Kidney (tissue), 14 donors: ENCODE measurements around the gene BHMT. TPM values are rescaled to one million over a fixed set of nuclear protein-coding genes. Genes with fewer than 3 reads are reported as not detected.

Source experiments
- DNase-seq, 5 donors: peaks; one replicate each; pipeline ENCODE4 v3.0.0-alpha.2; 2013 to 2020
- FAIRE-seq: peaks from 2 replicates; lab custom pipeline; 2012; peaks lifted over from hg19 to GRCh38; lab: Jason Lieb, UNC
- H3K27ac ChIP-seq, 2 donors: one replicate each; pipeline ENCODE4 v1.7.0; 2013; ENCODE audit warnings: low read depth in 2 of 2, low read length in 2 of 2, inconsistent platforms in 1 of 2
- H3K27me3 ChIP-seq: one replicate; pipeline ENCODE4 v1.7.1; 2013; ENCODE audit warnings: low read length, inconsistent platforms; ENCODE audit not compliant: control insufficient read depth, insufficient read depth
- H3K36me3 ChIP-seq, 3 donors: one replicate each; pipeline versions ENCODE4 v1.7.0 to v1.7.1; 2013; ENCODE audit warnings: low read length in 3 of 3, control low read depth in 1 of 3, inconsistent platforms in 1 of 3; ENCODE audit not compliant: insufficient read depth in 3 of 3, control insufficient read depth in 2 of 3
- H3K4me1 ChIP-seq, 3 donors: one replicate each; pipeline versions ENCODE4 v1.7.0 to v1.7.1; 2013; ENCODE audit warnings: low read length in 3 of 3, inconsistent platforms in 1 of 3, low read depth in 1 of 3; ENCODE audit not compliant: control insufficient read depth in 2 of 3, insufficient read depth in 2 of 3
- H3K4me3 ChIP-seq, 3 donors: one replicate each; pipeline versions ENCODE4 v1.7.0 to v1.8.1; 2013; ENCODE audit warnings: low read length in 3 of 3, control low read depth in 1 of 3, inconsistent platforms in 1 of 3
- H3K9ac ChIP-seq, 3 donors: one replicate each; pipeline versions ENCODE4 v1.7.0 to v1.7.1; 2013; ENCODE audit warnings: low read length in 3 of 3, control low read depth in 1 of 3, inconsistent platforms in 1 of 3
- H3K9me3 ChIP-seq, 3 donors: one replicate each; pipeline versions ENCODE4 v1.7.0 to v1.7.1; 2013; ENCODE audit warnings: low read length in 3 of 3, control low read depth in 1 of 3, inconsistent platforms in 1 of 3; ENCODE audit not compliant: control insufficient read depth in 2 of 3, insufficient read depth in 1 of 3
- CTCF ChIP-seq: IDR thresholded peaks from 3 replicates; pipeline ENCODE4 v1.5.1; 2012; ENCODE audit warnings: mild to moderate bottlenecking, moderate library complexity, borderline replicate concordance; ENCODE audit not compliant: insufficient read depth; ENCODE audit errors: extremely low read depth
- intact Hi-C: fragments of 100-400 bp; cut with DNase I; formaldehyde crosslinking; loops from one replicate; pipeline ENCODE4 v1.11.1; 2022
- polyA plus RNA-seq: library from polyadenylated mRNA; stranded (reverse); fragments of 350-450 nt; fragmentation: Illumina TruSeq; extraction: RNeasy Lipid Tissue Mini Kit (QIAGEN cat#74804); gene quantifications from one replicate; pipeline ENCODE4 v1.2.3, GENCODE V29; 2014; ENCODE audit warnings: low read depth, low replicate concordance; ENCODE audit not compliant: insufficient read depth
- total RNA-seq: library from RNA; stranded (reverse); fragmentation: NEBNext Ultra II Directional; extraction: Animal tissue kit (Norgen Biotek cat#: 25700); gene quantifications from one replicate; pipeline ENCODE4 v1.2.1, GENCODE V29; 2021
- donor health status: control.
- donor health status: control.
- donor health status: control.
- donor health status: control.
- donor health status: control.
- donor health status: DM: yes; HTN: yes; CAD: no.
- donor health status: Normal renal cell carcinoma (clear cell type).

Gene BHMT
- total and polyA plus RNA-seq, 2 donors from 2014 or later: 30.7 to 270 TPM

- intact Hi-C loops: loop anchor here (10.0 kb wide), 1 partner anchor 329 kb away; no protein-coding TSS in a partner anchor
- H3K27ac ChIP-seq: no peak overlapping the region
- H3K4me1 ChIP-seq: peaks cover 0 to 2% (median 0%) of the 10 kb centered on the region in 3 donors
- H3K4me3 ChIP-seq: no peak overlapping the region
- DNase-seq (no peak), FAIRE-seq (no peak)
- no peak overlapping the region for H3K9ac ChIP-seq
- no peaks in the 10 kb centered on the region for H3K36me3 ChIP-seq
- no peaks in the 10 kb centered on the region for H3K9me3 ChIP-seq
- H3K27me3 ChIP-seq: no peaks in the 10 kb centered on the region
- TF ChIP-seq CTCF: no peak
These were observed 24.4 kb downstream of the BHMT start for GRCh38 chr5:79135790-79136553.

- Histone ChIP-seq H3K9me3 (no peaks in the 10 kb centered on the region), H3K4me3 (no peak overlapping the region), H3K27ac (no peak overlapping the region), H3K36me3 (no peaks in the 10 kb centered on the region), H3K4me1 (peaks cover 0 to 2% (median 0%) of the 10 kb centered on the region in 3 donors), H3K27me3 (no peaks in the 10 kb centered on the region), H3K9ac (no peak overlapping the region)
- no peak for FAIRE-seq
- intact Hi-C loops: loop anchor here (10.0 kb wide), 1 partner anchor 328 kb away; no protein-coding TSS in a partner anchor
- no peak for DNase-seq
- no peak for TF ChIP-seq CTCF
These were observed 25.0 kb downstream of the BHMT start for GRCh38 chr5:79136618-79137017.

- no peak overlapping the region for H3K27ac ChIP-seq
- no peak for TF ChIP-seq CTCF
- H3K27me3 ChIP-seq: no peaks in the 10 kb centered on the region
- no peaks in the 10 kb centered on the region for H3K4me1 ChIP-seq
- no peaks in the 10 kb centered on the region for H3K36me3 ChIP-seq
- intact Hi-C loops: no loop called here
- FAIRE-seq (no peak), DNase-seq (no peak)
- no peak overlapping the region for H3K4me3 ChIP-seq
- no peaks in the 10 kb centered on the region for H3K9me3 ChIP-seq
- H3K9ac ChIP-seq: no peak overlapping the region
These were observed 28.9 kb downstream of the BHMT start for GRCh38 chr5:79140553-79140952.
